Measurements from ENCODE around the gene CCDC82. TPM values are rescaled to one million over a fixed set of nuclear protein-coding genes. Genes with fewer than 3 reads are reported as not detected.

CCDC82 gene
- total RNA-seq, 2 experiments from 2014 or later, result 23.7 to 24.4 TPM

GRCh38 chr11:96384156-96384555 lies 5.6 kb downstream of the CCDC82 start:
- ChIA-PET POLR2A (interaction anchor here (0.6 to 1.4 kb wide), 4 partner anchors 13 to 1190 kb away, joined by 3 to 10 read pairs (median 4); partner anchors contain the start of genes CEP57, FAM76B and MAML2), CTCF (interaction anchor here (0.7 to 1.3 kb wide), 2 partner anchors 10 to 41 kb away, joined by 3 to 5 read pairs; partner anchors contain the start of gene MAML2)
- H3K4me3 ChIP-seq (ENCODE audit: low read length), result no peak overlapping the region
- H3K36me3 Mint-ChIP-seq (ENCODE audit: low read depth), result peaks cover 44% of the 10 kb centered on the region
- peak overlapping the region; percentile 64 for H3K27ac Mint-ChIP-seq
- H3K9me3 ChIP-seq (ENCODE audit: control insufficient read depth in 1 of 2, insufficient read depth in 1 of 2, low read length in 2 of 2), result no peaks in the 10 kb centered on the region
- ATAC-seq (ENCODE audit: poor library complexity) (no peak), DNase-seq (no peak)
- H3K27me3 Mint-ChIP-seq, result no peaks in the 10 kb centered on the region
- H3K36me3 ChIP-seq (ENCODE audit: insufficient read depth, low read length), result peaks cover 29% of the 10 kb centered on the region
- peaks cover 49% of the 10 kb centered on the region for H3K4me1 Mint-ChIP-seq (ENCODE audit: low read depth)
- no peaks in the 10 kb centered on the region for H3K27me3 ChIP-seq (ENCODE audit: control insufficient read depth in 1 of 2, insufficient read depth in 2 of 2, low read length in 2 of 2)
- no peak overlapping the region for H3K27ac ChIP-seq (ENCODE audit: low read depth in 1 of 2, low read length in 2 of 2)
- no peaks in the 10 kb centered on the region for H3K9me3 Mint-ChIP-seq
- TF ChIP-seq CTCF (IDR thresholded peaks at IDR 0.05), result no peak
- intact Hi-C loops (cut with DNase I, micrococcal nuclease), result no loop called here
- peaks cover 5% of the 10 kb centered on the region for H3K4me1 ChIP-seq (ENCODE audit: insufficient read depth, low read length)
- H3K4me3 Mint-ChIP-seq, result peak overlapping the region; percentile 23

- POLR2A ChIA-PET, result no interaction called here
- H3K27ac Mint-ChIP-seq, result no peak overlapping the region
- ATAC-seq (ENCODE audit: poor library complexity) (no peak), DNase-seq (no peak)
- no peaks in the 10 kb centered on the region for H3K4me1 Mint-ChIP-seq (ENCODE audit: low read depth)
- H3K27ac ChIP-seq (ENCODE audit: low read depth in 1 of 2, low read length in 2 of 2), result no peak overlapping the region
- H3K9me3 ChIP-seq (ENCODE audit: control insufficient read depth in 1 of 2, insufficient read depth in 1 of 2, low read length in 2 of 2), result no peaks in the 10 kb centered on the region
- intact Hi-C loops (cut with DNase I, micrococcal nuclease), result no loop called here
- H3K9me3 Mint-ChIP-seq, result no peaks in the 10 kb centered on the region
- CTCF ChIA-PET, result no interaction called here
- peaks cover 70% of the 10 kb centered on the region for H3K36me3 Mint-ChIP-seq (ENCODE audit: low read depth)
- H3K27me3 Mint-ChIP-seq, result no peaks in the 10 kb centered on the region
- peaks cover 42% of the 10 kb centered on the region for H3K36me3 ChIP-seq (ENCODE audit: insufficient read depth, low read length)
- no peak overlapping the region for H3K4me3 Mint-ChIP-seq
- no peak overlapping the region for H3K4me3 ChIP-seq (ENCODE audit: low read length)
- H3K27me3 ChIP-seq (ENCODE audit: control insufficient read depth in 1 of 2, insufficient read depth in 2 of 2, low read length in 2 of 2), result no peaks in the 10 kb centered on the region
- TF ChIP-seq CTCF (IDR thresholded peaks at IDR 0.05), result no peak
- no peaks in the 10 kb centered on the region for H3K4me1 ChIP-seq (ENCODE audit: insufficient read depth, low read length)
Observed at GRCh38 chr11:96376796-96377195, 12.9 kb downstream of the CCDC82 start.

- no peak for TF ChIP-seq CTCF (IDR thresholded peaks at IDR 0.05)
- Histone ChIP-seq H3K4me3 (ENCODE audit: low read length) (no peak overlapping the region), H3K36me3 (ENCODE audit: insufficient read depth, low read length) (peaks cover 33% of the 10 kb centered on the region), H3K9me3 (ENCODE audit: control insufficient read depth in 1 of 2, insufficient read depth in 1 of 2, low read length in 2 of 2) (no peaks in the 10 kb centered on the region), H3K27me3 (ENCODE audit: control insufficient read depth in 1 of 2, insufficient read depth in 2 of 2, low read length in 2 of 2) (no peaks in the 10 kb centered on the region), H3K27ac (ENCODE audit: low read depth in 1 of 2, low read length in 2 of 2) (no peak overlapping the region), H3K4me1 (ENCODE audit: insufficient read depth, low read length) (no peaks in the 10 kb centered on the region)
- CTCF ChIA-PET, result no interaction called here
- H3K27ac Mint-ChIP-seq, result no peak overlapping the region
- H3K9me3 Mint-ChIP-seq, result no peaks in the 10 kb centered on the region
- intact Hi-C loops (cut with DNase I, micrococcal nuclease), result no loop called here
- H3K36me3 Mint-ChIP-seq (ENCODE audit: low read depth), result peaks cover 65% of the 10 kb centered on the region
- H3K27me3 Mint-ChIP-seq, result no peaks in the 10 kb centered on the region
- no peak overlapping the region for H3K4me3 Mint-ChIP-seq
- no peak for DNase-seq
- no peak for ATAC-seq (ENCODE audit: poor library complexity)
- no peaks in the 10 kb centered on the region for H3K4me1 Mint-ChIP-seq (ENCODE audit: low read depth)
- POLR2A ChIA-PET, result no interaction called here
Observed at GRCh38 chr11:96373826-96374225, 15.9 kb downstream of the CCDC82 start.

Measured in CD4-positive, alpha-beta T cell (primary cell).